Nephron progenitor cell (in vitro differentiated cells): ENCODE measurements around the gene CCDC187.

Experiments used
- DNase-seq: peaks from one replicate; pipeline ENCODE4 v3.0.0; 2021
- H3K27ac Mint-ChIP-seq: 2 replicates; pipeline ENCODE4 v1.8.0; 2021; ENCODE audit warnings: mild to moderate bottlenecking, moderate library complexity, mixed read lengths
- H3K27me3 Mint-ChIP-seq: 2 replicates; pipeline ENCODE4 v1.8.0; 2021; ENCODE audit warnings: mild to moderate bottlenecking, low read depth, mixed read lengths; ENCODE audit not compliant: poor library complexity
- H3K36me3 Mint-ChIP-seq: 2 replicates; pipeline ENCODE4 v1.8.0; 2021; ENCODE audit warnings: low read depth, mixed read lengths
- H3K4me1 Mint-ChIP-seq: 2 replicates; pipeline ENCODE4 v1.8.0; 2021; ENCODE audit warnings: mixed read lengths
- H3K4me3 Mint-ChIP-seq: 2 replicates; pipeline ENCODE4 v1.8.0; 2021; ENCODE audit warnings: mild to moderate bottlenecking, moderate library complexity, mixed read lengths
- H3K9me3 Mint-ChIP-seq: 2 replicates; pipeline ENCODE4 v1.8.0; 2021; ENCODE audit warnings: mild to moderate bottlenecking, moderate library complexity, mixed read lengths
- TF ChIP-seq, protein P1 (sequence below): fragments of 200-600 bp; sonication (generic); IDR thresholded peaks from 2 replicates; pipeline ENCODE4 v1.5.0; 2021; ENCODE audit warnings: antibody characterized with exemption

CCDC187 gene

DNA sequence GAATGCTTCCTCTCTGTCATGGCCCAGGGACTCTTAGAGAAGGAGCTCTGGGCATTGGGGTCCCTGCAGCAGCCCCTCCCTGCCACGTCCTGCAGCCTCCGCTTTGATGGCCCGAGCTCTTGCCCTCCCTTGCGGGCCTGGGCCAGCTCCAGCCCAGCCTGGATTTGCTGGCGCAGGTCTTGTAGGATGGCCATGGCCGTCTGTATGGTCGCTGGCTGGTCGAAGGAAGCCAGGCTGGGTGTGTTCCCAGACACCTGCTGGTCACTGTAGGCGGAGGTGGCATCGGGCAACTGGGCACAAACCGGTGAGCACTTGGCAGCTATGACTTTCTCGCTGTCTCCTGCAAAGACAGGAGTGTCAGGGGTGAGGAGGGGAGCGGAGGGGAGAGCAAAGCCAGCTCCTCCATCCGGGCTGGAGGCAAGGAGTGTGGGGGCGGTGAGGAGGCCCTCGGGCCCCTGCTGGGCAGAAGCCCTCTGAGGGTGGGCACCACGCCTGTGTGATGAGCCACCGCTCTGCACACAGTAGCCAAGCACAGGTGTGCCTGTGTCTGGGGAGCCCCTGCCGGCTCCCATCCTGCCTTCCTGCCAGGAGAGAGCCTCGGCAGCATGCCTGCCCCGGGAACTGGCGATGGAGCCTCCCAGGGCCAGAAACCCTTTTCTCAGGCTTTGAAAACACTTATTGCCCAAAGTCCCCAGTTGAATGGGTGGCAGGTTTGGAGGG, 12.4 kb downstream of the CCDC187 start:
- Mint-ChIP-seq H3K4me3 (no peak overlapping the region), H3K27me3 (peaks cover 26% of the 10 kb centered on the region), H3K36me3 (no peaks in the 10 kb centered on the region), H3K9me3 (no peaks in the 10 kb centered on the region), H3K4me1 (peaks cover 18% of the 10 kb centered on the region), H3K27ac (no peak overlapping the region)
- TF ChIP-seq, protein P1, sequence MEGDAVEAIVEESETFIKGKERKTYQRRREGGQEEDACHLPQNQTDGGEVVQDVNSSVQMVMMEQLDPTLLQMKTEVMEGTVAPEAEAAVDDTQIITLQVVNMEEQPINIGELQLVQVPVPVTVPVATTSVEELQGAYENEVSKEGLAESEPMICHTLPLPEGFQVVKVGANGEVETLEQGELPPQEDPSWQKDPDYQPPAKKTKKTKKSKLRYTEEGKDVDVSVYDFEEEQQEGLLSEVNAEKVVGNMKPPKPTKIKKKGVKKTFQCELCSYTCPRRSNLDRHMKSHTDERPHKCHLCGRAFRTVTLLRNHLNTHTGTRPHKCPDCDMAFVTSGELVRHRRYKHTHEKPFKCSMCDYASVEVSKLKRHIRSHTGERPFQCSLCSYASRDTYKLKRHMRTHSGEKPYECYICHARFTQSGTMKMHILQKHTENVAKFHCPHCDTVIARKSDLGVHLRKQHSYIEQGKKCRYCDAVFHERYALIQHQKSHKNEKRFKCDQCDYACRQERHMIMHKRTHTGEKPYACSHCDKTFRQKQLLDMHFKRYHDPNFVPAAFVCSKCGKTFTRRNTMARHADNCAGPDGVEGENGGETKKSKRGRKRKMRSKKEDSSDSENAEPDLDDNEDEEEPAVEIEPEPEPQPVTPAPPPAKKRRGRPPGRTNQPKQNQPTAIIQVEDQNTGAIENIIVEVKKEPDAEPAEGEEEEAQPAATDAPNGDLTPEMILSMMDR = no peak
- DNase-seq = no peak

DNA sequence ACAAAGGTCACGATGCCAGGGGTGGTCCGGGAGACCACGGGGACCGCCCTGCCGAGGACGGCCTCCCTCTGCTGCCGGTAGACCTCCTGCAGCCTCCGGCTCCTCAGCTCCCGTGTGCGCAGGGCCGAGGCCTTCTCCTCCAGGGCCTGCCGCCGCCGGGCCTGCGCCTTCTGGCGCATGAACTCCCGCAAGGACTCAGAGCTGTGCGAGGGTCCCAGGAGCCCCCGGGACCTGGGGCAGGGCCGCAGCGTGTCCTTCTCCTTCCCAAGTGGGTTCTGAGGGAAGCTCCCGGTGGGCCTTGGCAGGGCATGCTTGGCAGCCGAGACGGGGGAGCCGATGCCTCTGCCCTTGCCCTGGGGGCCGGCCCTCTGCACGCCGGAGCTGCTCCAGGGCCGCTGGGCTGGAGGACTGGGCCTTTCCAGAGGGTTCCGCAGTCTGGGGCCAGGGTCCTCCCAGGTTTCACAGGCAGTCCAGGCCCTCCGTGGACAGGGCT, 13.3 kb downstream of the CCDC187 start:
- Mint-ChIP-seq H3K36me3 (no peaks in the 10 kb centered on the region), H3K9me3 (no peaks in the 10 kb centered on the region), H3K4me1 (peaks cover 12% of the 10 kb centered on the region), H3K27ac (no peak overlapping the region), H3K27me3 (peaks cover 26% of the 10 kb centered on the region), H3K4me3 (no peak overlapping the region)
- TF ChIP-seq, protein P1 = no peak
- DNase-seq = no peak

DNA sequence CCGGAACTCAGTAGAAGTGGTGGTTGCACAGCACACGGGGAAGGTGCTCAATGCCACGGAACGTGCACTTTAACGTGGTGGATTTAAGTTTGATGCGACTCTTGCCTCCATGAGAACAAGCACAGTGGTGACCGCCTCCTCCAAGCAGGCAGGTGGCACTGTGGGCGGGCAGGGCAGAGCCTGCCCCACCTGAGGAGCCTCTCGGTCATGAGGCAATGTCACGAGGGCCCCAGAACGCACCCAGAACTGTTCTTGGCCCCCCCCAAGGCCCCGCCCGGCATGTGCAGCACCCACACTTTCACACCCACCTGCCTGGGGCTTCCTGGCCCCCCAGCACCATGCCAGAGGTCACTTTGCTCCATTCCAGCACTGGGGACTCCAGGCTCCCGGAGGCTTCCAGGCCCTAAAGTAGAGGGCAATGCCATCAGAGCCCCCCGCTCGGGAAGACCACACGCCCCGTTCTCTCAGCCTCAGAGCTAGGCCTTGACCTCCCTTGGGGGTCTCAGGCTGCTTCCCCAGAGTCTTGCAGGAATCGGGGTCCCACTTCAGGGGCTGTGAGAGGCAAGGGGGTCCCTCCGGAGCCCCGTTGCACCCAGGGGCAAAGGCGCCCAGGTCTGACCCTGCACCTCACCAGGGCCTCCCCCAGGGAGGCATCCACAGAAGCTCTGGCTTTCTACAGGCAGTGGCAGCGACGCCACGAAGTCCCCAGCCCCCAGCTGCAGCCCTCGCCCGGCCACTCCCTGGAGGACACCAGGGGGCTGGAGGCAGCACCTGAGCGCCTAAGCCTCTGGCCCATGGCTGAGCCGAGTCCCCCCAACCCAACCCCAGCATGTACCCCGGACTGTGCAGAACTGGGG, 14.0 kb downstream of the CCDC187 start:
- no peak for DNase-seq
- peaks cover 7% of the 10 kb centered on the region for H3K4me1 Mint-ChIP-seq
- no peak overlapping the region for H3K27ac Mint-ChIP-seq
- H3K36me3 Mint-ChIP-seq = no peaks in the 10 kb centered on the region
- peaks cover 26% of the 10 kb centered on the region for H3K27me3 Mint-ChIP-seq
- H3K9me3 Mint-ChIP-seq = no peaks in the 10 kb centered on the region
- TF ChIP-seq, protein P1 = no peak
- no peak overlapping the region for H3K4me3 Mint-ChIP-seq

DNA sequence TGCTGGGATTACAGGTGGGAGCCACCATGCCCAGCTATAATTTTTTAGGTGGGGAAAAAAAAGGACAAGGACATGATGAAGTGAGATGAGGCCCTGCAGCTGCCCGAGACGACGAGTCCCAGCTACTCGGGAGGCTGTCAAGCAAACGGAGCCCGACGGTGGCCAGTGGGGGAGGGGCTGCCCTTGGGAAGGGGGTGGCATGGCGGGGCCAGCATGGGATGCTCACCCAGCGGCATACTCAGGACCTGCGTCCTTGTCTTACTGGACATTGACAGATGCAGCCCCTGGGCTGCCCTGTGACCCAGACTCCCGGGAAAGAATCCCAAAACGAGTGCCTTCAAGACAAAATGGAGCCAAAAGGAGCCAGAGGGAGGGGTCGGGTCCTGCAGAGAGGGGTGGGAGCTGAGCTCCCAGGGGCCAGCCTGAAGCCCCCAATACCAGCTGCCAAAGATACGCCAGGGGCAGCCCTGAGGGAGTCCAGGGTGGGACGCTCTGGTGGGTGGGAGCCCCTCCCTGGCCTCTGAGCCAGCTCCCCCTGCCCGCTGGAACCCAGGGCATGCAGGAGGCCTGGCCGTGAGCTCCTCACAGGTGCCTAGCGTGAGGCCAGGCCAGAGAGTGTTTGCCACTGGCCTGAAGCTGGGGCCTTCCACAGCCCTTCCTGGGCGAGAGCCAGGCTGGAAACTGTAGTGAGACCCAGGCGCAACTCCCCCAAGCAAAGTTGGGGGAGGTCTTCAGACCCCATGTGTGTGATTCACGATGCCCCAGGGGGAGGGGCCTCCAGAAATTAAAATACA, 15.7 kb downstream of the CCDC187 start:
- Mint-ChIP-seq H3K27me3 (peaks cover 26% of the 10 kb centered on the region), H3K27ac (no peak overlapping the region), H3K36me3 (no peaks in the 10 kb centered on the region), H3K4me1 (peaks cover 7% of the 10 kb centered on the region), H3K9me3 (no peaks in the 10 kb centered on the region), H3K4me3 (no peak overlapping the region)
- DNase-seq = no peak
- TF ChIP-seq, protein P1 = no peak

DNA sequence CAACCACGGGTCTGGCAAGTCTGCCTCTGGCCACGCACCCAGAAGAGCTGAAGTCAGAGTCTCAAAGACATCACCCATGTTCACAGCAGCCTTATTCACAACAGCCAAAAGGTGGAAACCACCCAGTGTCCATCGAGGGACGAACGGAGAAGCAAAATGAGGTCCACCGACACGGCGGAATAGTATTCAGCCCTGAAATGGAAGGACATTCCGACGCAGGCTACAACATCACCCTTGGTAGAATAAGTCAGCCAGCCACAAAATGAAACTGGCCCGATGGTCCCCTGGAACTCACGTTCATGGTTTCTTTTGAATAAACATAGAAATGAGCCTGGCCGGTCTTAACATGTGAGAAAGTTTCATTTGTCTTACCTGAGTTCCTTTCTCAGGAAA, 16.9 kb downstream of the CCDC187 start:
- Mint-ChIP-seq H3K4me1 (peaks cover 7% of the 10 kb centered on the region), H3K9me3 (no peaks in the 10 kb centered on the region), H3K27me3 (peaks cover 23% of the 10 kb centered on the region), H3K4me3 (no peak overlapping the region), H3K27ac (no peak overlapping the region), H3K36me3 (no peaks in the 10 kb centered on the region)
- TF ChIP-seq, protein P1 = no peak
- DNase-seq = no peak
